Cardiac muscle cell (in vitro differentiated cells and primary cell): Measurements from ENCODE around the gene RGMA. TPM values are rescaled to one million over a fixed set of nuclear protein-coding genes. Genes with fewer than 3 reads are reported as not detected.

Source experiments
- DNase-seq, 2 donors: peaks; one replicate each; pipeline versions ENCODE4 v3.0.0 to v3.0.0-alpha.2; 2010 to 2017; ENCODE audit warnings: low read depth in 1 of 2, low spot score in 1 of 2
- H3K27ac ChIP-seq: fragments of 200-600 bp; sonication (generic); 2 replicates; pipeline ENCODE4 v1.5.1; 2016
- H3K27me3 ChIP-seq: fragments of 200-600 bp; sonication (generic); 2 replicates; pipeline ENCODE4 v1.6.0; 2016; ENCODE audit warnings: control low read depth
- H3K36me3 ChIP-seq: fragments of 200-600 bp; sonication (generic); 2 replicates; pipeline ENCODE4 v1.5.1; 2016; ENCODE audit warnings: control low read depth
- H3K4me1 ChIP-seq: fragments of 200-600 bp; sonication (generic); 2 replicates; pipeline ENCODE4 v1.8.1; 2017; ENCODE audit warnings: low read depth, mild to moderate bottlenecking, mixed run types
- H3K4me3 ChIP-seq: fragments of 200-600 bp; sonication (generic); 2 replicates; pipeline ENCODE4 v1.5.1; 2016; ENCODE audit warnings: mild to moderate bottlenecking
- H3K9me3 ChIP-seq: fragments of 200-600 bp; sonication (generic); 2 replicates; pipeline ENCODE4 v1.5.1; 2017; ENCODE audit warnings: low read depth, mild to moderate bottlenecking, control low read depth
- CTCF ChIP-seq: IDR thresholded peaks from 2 replicates; pipeline ENCODE4 v1.5.1; 2012; ENCODE audit warnings: low read depth, mild to moderate bottlenecking, low read length
- polyA plus RNA-seq: library from polyadenylated mRNA; unstranded; fragments of >200 nt; fragmentation: Nextera tagmentation; extraction: Ambion mirVana; gene quantifications from 2 replicates; pipeline ENCODE4 v1.2.1, GENCODE V29; 2016
- total RNA-seq: library from RNA; depleted of rRNA; stranded (reverse); fragments of >200 nt; gene quantifications from 2 replicates; pipeline ENCODE4 v1.2.3, GENCODE V29; 2016

The RGMA gene
- total and polyA plus RNA-seq, 2 experiments from 2014 or later, result 1.0 to 4.8 TPM

GRCh38 chr15:93047621-93048425 lies 41.2 kb downstream of the RGMA start:
- H3K4me3 ChIP-seq, result no peak overlapping the region
- H3K4me1 ChIP-seq, result no peaks in the 10 kb centered on the region
- H3K27me3 ChIP-seq, result no peaks in the 10 kb centered on the region
- no peak for DNase-seq
- TF ChIP-seq CTCF, result no peak
- no peak overlapping the region for H3K27ac ChIP-seq
- H3K36me3 ChIP-seq, result no peaks in the 10 kb centered on the region
- no peaks in the 10 kb centered on the region for H3K9me3 ChIP-seq

GRCh38 chr15:93046721-93047120 lies 42.3 kb downstream of the RGMA start:
- H3K36me3 ChIP-seq, result no peaks in the 10 kb centered on the region
- no peak for TF ChIP-seq CTCF

GRCh38 chr15:93046120-93046519 lies 42.9 kb downstream of the RGMA start:
- H3K27ac ChIP-seq, result no peak overlapping the region
- H3K9me3 ChIP-seq, result no peaks in the 10 kb centered on the region
- DNase-seq, result no peak
- no peak for TF ChIP-seq CTCF
- no peak overlapping the region for H3K4me3 ChIP-seq
- H3K4me1 ChIP-seq, result no peaks in the 10 kb centered on the region
- no peaks in the 10 kb centered on the region for H3K36me3 ChIP-seq
- H3K27me3 ChIP-seq, result no peaks in the 10 kb centered on the region

More at GRCh38 chr15:93046721-93047120, 42.3 kb downstream of the RGMA start:
- H3K4me3 ChIP-seq, result no peak overlapping the region
- no peaks in the 10 kb centered on the region for H3K9me3 ChIP-seq
- no peaks in the 10 kb centered on the region for H3K4me1 ChIP-seq
- no peak overlapping the region for H3K27ac ChIP-seq
- DNase-seq, result no peak
- no peaks in the 10 kb centered on the region for H3K27me3 ChIP-seq

GRCh38 chr15:93045191-93045785 lies 43.7 kb downstream of the RGMA start:
- no peak for DNase-seq
- Histone ChIP-seq H3K4me3 (no peak overlapping the region), H3K9me3 (no peaks in the 10 kb centered on the region), H3K27me3 (no peaks in the 10 kb centered on the region), H3K4me1 (no peaks in the 10 kb centered on the region), H3K36me3 (no peaks in the 10 kb centered on the region), H3K27ac (no peak overlapping the region)
- TF ChIP-seq CTCF, result no peak

GRCh38 chr15:93044301-93045190 lies 44.5 kb downstream of the RGMA start:
- Histone ChIP-seq H3K36me3 (no peaks in the 10 kb centered on the region), H3K9me3 (no peaks in the 10 kb centered on the region), H3K4me1 (no peaks in the 10 kb centered on the region), H3K27ac (no peak overlapping the region), H3K27me3 (no peaks in the 10 kb centered on the region), H3K4me3 (no peak overlapping the region)
- DNase-seq, result no peak
- TF ChIP-seq CTCF, result no peak
